ENCODE results near the gene NOD2. TPM values are rescaled to one million over a fixed set of nuclear protein-coding genes. Genes with fewer than 3 reads are reported as not detected.
A peak's percentile ranks its signal among the peaks of the same experiment; 100 is the strongest.

NOD2 gene
- total and polyA plus RNA-seq, 8 donors, result 0.79 to 15.2 (median 1.7) TPM

DNA sequence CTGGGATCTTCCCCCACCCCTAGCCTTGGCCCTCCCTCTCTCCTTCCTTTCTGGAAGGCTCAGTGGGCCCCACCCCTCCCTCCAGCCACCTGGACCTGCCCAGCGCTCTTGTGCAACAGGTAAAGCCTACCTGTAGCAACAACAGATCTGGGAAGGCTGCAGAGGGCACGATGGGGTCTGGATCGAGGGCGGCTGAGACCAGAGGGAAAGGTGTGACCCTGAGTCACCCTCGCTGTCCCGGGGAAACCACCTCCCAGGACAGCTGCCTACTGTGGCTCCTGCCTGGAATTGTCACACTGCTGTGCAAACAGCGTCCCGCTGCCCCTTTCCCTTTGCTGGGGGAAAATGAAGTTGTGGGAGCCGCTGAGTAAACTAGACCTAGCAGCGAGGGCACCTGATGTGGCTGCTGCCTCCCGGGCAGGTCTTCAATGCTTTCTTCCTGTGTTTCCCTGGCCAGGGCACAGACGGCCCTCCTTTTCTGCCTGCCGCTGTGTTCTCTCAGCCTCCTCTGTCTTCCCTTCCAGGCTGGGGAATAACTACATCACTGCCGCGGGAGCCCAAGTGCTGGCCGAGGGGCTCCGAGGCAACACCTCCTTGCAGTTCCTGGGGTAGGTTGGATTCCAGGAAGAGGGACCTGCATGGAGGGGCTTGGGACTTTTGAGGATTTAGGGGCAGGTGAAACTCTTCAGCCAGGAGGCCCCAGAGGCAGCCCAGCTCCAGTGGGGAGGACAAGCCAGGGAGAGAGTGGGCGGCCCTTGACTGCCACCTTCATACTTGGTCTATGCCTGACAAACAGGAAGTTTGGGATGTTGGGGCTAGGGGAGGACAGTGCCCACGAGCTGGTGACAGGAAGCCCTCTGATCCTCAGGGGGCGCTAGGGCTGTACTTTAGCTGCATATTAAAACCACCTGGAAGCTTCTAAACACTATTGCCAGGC is 26.3 kb downstream of the NOD2 start:
- DNase-seq, result peak in 1 of 4 donors; percentile 45
- no peak overlapping the region for H3K27ac ChIP-seq
- ATAC-seq, result peak; percentile 86
- peaks cover 0 to 31% of the 10 kb centered on the region in 2 donors for H3K36me3 ChIP-seq
- H3K4me1 ChIP-seq, result peaks cover 0 to 31% of the 10 kb centered on the region in 2 donors
- intact Hi-C loops (cut with DNase I), result no loop called here
- TF ChIP-seq, protein P1, sequence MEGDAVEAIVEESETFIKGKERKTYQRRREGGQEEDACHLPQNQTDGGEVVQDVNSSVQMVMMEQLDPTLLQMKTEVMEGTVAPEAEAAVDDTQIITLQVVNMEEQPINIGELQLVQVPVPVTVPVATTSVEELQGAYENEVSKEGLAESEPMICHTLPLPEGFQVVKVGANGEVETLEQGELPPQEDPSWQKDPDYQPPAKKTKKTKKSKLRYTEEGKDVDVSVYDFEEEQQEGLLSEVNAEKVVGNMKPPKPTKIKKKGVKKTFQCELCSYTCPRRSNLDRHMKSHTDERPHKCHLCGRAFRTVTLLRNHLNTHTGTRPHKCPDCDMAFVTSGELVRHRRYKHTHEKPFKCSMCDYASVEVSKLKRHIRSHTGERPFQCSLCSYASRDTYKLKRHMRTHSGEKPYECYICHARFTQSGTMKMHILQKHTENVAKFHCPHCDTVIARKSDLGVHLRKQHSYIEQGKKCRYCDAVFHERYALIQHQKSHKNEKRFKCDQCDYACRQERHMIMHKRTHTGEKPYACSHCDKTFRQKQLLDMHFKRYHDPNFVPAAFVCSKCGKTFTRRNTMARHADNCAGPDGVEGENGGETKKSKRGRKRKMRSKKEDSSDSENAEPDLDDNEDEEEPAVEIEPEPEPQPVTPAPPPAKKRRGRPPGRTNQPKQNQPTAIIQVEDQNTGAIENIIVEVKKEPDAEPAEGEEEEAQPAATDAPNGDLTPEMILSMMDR (IDR thresholded peaks at IDR 0.05), result no peak
- H3K27me3 ChIP-seq, result no peaks in the 10 kb centered on the region
- peaks cover 0 to 6% of the 10 kb centered on the region in 2 donors for H3K9me3 ChIP-seq
- H3K4me3 ChIP-seq, result no peak overlapping the region

DNA sequence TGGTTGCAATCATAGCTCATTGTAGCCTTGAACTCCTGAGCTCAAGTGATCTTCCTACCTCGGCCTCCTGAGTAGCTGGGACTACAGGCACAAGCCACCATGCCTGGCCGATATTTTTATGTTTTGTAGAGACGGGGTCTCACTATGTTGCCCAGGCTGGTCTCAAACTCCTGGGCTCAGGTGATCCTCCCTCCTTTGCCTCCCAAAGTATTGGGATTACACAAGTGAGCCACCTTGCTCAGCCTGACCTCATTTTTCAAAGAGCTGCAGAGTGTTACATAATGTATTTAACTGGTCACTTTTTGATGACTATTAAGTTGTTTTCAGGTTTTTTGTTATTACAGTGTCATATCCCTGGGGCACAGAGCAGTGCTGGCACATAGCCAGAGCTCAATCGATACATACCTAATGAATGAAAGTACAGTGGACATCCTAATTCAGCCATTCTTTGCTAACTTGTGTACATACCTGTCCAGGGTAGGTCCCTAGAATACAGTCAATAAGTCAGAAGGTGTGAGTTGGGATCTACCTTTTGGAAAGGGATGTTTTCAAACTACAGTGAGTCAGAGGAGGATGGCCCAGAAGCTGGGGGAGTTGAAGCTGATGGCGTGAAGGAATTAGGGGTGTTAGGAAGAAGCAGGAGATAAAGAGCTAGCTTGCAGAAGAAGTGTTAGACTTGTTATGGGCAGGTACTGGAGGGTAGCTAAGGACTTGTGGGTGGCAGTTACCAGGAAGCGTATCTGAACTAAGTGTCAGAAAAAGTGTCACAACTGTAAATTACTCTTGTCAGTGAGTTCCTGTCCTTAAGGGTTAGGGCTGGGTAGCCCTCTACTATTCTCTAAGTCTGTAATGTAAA is 28.4 kb downstream of the NOD2 start:
- H3K27ac ChIP-seq, result no peak overlapping the region
- no peak for ATAC-seq
- H3K9me3 ChIP-seq, result peaks cover 0 to 6% of the 10 kb centered on the region in 2 donors
- TF ChIP-seq, protein P1 (IDR thresholded peaks at IDR 0.05), result no peak
- H3K4me1 ChIP-seq, result peaks cover 0 to 16% of the 10 kb centered on the region in 2 donors
- no peaks in the 10 kb centered on the region for H3K27me3 ChIP-seq
- H3K36me3 ChIP-seq, result peaks cover 0 to 52% of the 10 kb centered on the region in 2 donors
- DNase-seq, result no peak
- H3K4me3 ChIP-seq, result no peak overlapping the region
- intact Hi-C loops (cut with DNase I), result no loop called here

DNA sequence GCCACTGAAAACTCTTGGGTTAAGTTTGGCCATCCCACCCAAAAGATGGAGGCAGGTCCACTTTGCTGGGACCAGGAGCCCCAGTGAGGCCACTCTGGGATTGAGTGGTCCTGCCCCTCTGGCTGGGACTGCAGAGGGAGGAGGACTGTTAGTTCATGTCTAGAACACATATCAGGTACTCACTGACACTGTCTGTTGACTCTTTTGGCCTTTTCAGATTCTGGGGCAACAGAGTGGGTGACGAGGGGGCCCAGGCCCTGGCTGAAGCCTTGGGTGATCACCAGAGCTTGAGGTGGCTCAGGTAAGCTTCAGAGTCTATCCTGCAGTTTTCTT is 29.0 kb downstream of the NOD2 start:
- ATAC-seq, result no peak

DNA sequence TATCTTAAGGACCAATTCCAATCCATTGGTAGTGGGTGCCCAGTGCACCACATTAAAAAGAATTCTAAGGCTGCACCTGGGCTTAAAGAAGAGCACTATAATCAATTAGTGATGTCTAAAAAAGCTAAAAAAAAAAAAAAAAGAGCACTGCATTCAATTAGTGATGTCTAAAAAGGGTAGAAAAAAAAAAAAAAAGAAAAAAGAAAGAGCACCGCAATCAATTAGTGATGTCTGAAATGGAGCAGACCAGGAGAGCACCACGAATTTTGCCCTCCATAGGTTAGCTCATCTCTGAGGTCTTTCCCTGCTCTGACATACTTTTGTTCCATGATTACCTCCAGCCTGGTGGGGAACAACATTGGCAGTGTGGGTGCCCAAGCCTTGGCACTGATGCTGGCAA is 29.6 kb downstream of the NOD2 start:
- no peak overlapping the region for H3K4me3 ChIP-seq
- intact Hi-C loops (cut with DNase I), result no loop called here
- peaks cover 0 to 6% of the 10 kb centered on the region in 2 donors for H3K9me3 ChIP-seq
- H3K4me1 ChIP-seq, result peaks cover 0 to 8% of the 10 kb centered on the region in 2 donors
- ATAC-seq (no peak), DNase-seq (no peak)
- no peaks in the 10 kb centered on the region for H3K27me3 ChIP-seq
- TF ChIP-seq, protein P1 (IDR thresholded peaks at IDR 0.05), result no peak
- H3K27ac ChIP-seq, result no peak overlapping the region
- peaks cover 0 to 61% of the 10 kb centered on the region in 2 donors for H3K36me3 ChIP-seq

More for the DNA sequence above, 29.0 kb downstream of the NOD2 start:
- no peak for DNase-seq
- H3K4me1 ChIP-seq, result peaks cover 0 to 10% of the 10 kb centered on the region in 2 donors
- H3K27ac ChIP-seq, result no peak overlapping the region
- H3K9me3 ChIP-seq, result peaks cover 0 to 6% of the 10 kb centered on the region in 2 donors
- peaks cover 0 to 55% of the 10 kb centered on the region in 2 donors for H3K36me3 ChIP-seq
- no peaks in the 10 kb centered on the region for H3K27me3 ChIP-seq
- H3K4me3 ChIP-seq, result no peak overlapping the region
- TF ChIP-seq, protein P1 (IDR thresholded peaks at IDR 0.05), result no peak
- intact Hi-C loops (cut with DNase I), result no loop called here

DNA sequence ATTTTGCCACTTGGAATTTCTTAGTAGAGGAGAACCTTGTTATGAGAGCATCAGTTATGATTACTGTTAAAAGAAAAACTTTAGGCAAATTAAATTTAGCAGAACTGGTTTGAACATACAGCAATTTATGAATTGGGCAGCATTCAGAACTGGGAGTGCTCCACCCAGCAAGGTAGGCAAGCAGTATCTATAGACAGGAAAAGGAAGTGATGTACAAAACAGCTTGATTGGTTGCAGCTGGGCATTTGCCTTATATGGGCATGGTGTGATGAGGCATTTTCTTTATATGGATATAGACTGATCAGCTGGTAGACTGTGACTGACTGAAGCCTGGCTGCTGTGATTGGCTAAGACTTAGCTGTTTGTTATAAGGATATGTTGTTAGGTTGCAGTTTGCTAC is 30.9 kb downstream of the NOD2 start:
- TF ChIP-seq, protein P1 (IDR thresholded peaks at IDR 0.05), result no peak
- Histone ChIP-seq H3K27me3 (no peaks in the 10 kb centered on the region), H3K4me1 (peaks cover 0 to 8% of the 10 kb centered on the region in 2 donors), H3K4me3 (no peak overlapping the region), H3K9me3 (peaks cover 0 to 6% of the 10 kb centered on the region in 2 donors), H3K27ac (peak overlapping the region in 1 of 2 donors; percentile 28), H3K36me3 (peaks cover 0 to 59% of the 10 kb centered on the region in 2 donors)
- DNase-seq, result no peak
- ATAC-seq, result no peak
- intact Hi-C loops (cut with DNase I), result no loop called here

Data from left lung (tissue), 10 donors.